HepG2 (cell line): ENCODE results near the gene SF3A2. TPM values are rescaled to one million over a fixed set of nuclear protein-coding genes. Genes with fewer than 3 reads are reported as not detected.

Experiments used
- AGO1 ChIP-seq: fragments of 200-400 bp; formaldehyde crosslinking; IDR thresholded peaks from 2 replicates; pipeline ENCODE4 v1.6.1; 2017; ENCODE audit warnings: mild to moderate bottlenecking, low read depth, low read length, moderate library complexity; ENCODE audit not compliant: poor library complexity, severe bottlenecking
- EZH2 ChIP-seq: conservative IDR thresholded peaks from 2 replicates; pipeline ENCODE4 v1.6.1; 2012; ENCODE audit warnings: mild to moderate bottlenecking, low read depth, low read length, moderate library complexity
- FOXA3 ChIP-seq: IDR thresholded peaks from 2 replicates; pipeline ENCODE4 v1.6.1; 2016; ENCODE audit warnings: missing genetic modification reagents, missing compliant biosample characterization
- GLI4 ChIP-seq: sonication (generic); formaldehyde crosslinking; IDR thresholded peaks from 2 replicates; pipeline ENCODE4 v1.5.1; 2020; ENCODE audit warnings: missing genetic modification reagents, mild to moderate bottlenecking, moderate library complexity, borderline replicate concordance
- ISX ChIP-seq: sonication (generic); formaldehyde crosslinking; conservative IDR thresholded peaks from 2 replicates; pipeline ENCODE4 v1.5.0; 2020; ENCODE audit warnings: missing genetic modification reagents
- KLF6 ChIP-seq: IDR thresholded peaks from 2 replicates; pipeline ENCODE4 v1.8.0; 2016; ENCODE audit warnings: missing biosample characterization, missing genetic modification reagents
- MAF1 ChIP-seq: sonication (generic); formaldehyde crosslinking; IDR thresholded peaks from 2 replicates; pipeline ENCODE4 v1.5.0; 2020; ENCODE audit warnings: missing genetic modification reagents, borderline replicate concordance
- MED13 ChIP-seq: sonication (generic); formaldehyde crosslinking; IDR thresholded peaks from 2 replicates; pipeline ENCODE4 v1.5.0; 2020; ENCODE audit warnings: missing genetic modification reagents
- MTA1 ChIP-seq: sonication (generic); formaldehyde crosslinking; IDR thresholded peaks from 2 replicates; pipeline ENCODE4 v1.4.0; 2020; ENCODE audit warnings: missing genetic modification reagents, mild to moderate bottlenecking, borderline replicate concordance
- PHF21A ChIP-seq: sonication (generic); formaldehyde crosslinking; IDR thresholded peaks from 2 replicates; pipeline ENCODE4 v1.5.0; 2020; ENCODE audit warnings: mild to moderate bottlenecking, missing genetic modification reagents
- RAD51 ChIP-seq: fragments of 450-650 bp; IDR thresholded peaks from 2 replicates; pipeline ENCODE4 v1.6.1; 2016; ENCODE audit warnings: borderline replicate concordance
- RARA ChIP-seq: IDR thresholded peaks from 2 replicates; pipeline ENCODE4 v1.6.1; 2016; ENCODE audit warnings: missing genetic modification reagents, missing compliant biosample characterization
- RARG ChIP-seq: sonication (generic); formaldehyde crosslinking; IDR thresholded peaks from 2 replicates; pipeline ENCODE4 v1.4.0; 2020; ENCODE audit warnings: low read depth, mild to moderate bottlenecking, missing genetic modification reagents
- SMC3 ChIP-seq: IDR thresholded peaks from 2 replicates; pipeline ENCODE4 v1.6.1; 2011; ENCODE audit warnings: low read length, improper control_type of control experiment
- TEAD3 ChIP-seq: optimal IDR thresholded peaks from 2 replicates; pipeline ENCODE3; 2016; ENCODE audit warnings: borderline replicate concordance
- U2AF1 ChIP-seq: fragments of 200-400 bp; formaldehyde crosslinking; optimal IDR thresholded peaks from 2 replicates; pipeline ENCODE3; 2017; ENCODE audit warnings: mild to moderate bottlenecking, low read depth, low read length
- ZBTB3 ChIP-seq: sonication (generic); formaldehyde crosslinking; IDR thresholded peaks from 2 replicates; pipeline ENCODE4 v1.4.0; 2020; ENCODE audit warnings: low read depth, mild to moderate bottlenecking, moderate library complexity, missing genetic modification reagents, borderline replicate concordance
- ZFP36L2 ChIP-seq: sonication (generic); formaldehyde crosslinking; IDR thresholded peaks from 2 replicates; pipeline ENCODE4 v1.4.0; 2020; ENCODE audit warnings: missing genetic modification reagents
- ZNF709 ChIP-seq: sonication (generic); formaldehyde crosslinking; IDR thresholded peaks from 2 replicates; pipeline ENCODE4 v1.5.0; 2020; ENCODE audit warnings: mild to moderate bottlenecking, missing genetic modification reagents
- ZNF770 ChIP-seq: sonication (generic); formaldehyde crosslinking; IDR thresholded peaks from 2 replicates; pipeline ENCODE4 v1.5.0; 2020; ENCODE audit warnings: mild to moderate bottlenecking, missing genetic modification reagents
- ZNF788 ChIP-seq: sonication (generic); formaldehyde crosslinking; IDR thresholded peaks from 2 replicates; pipeline ENCODE4 v1.5.0; 2020; ENCODE audit warnings: mild to moderate bottlenecking, missing genetic modification reagents, borderline replicate concordance
- ZNF850 ChIP-seq: sonication (generic); formaldehyde crosslinking; conservative IDR thresholded peaks from 2 replicates; pipeline ENCODE4 v1.9.0; 2021; ENCODE audit warnings: mild to moderate bottlenecking, missing genetic modification reagents
- polyA plus RNA-seq, 8 experiments: library from polyadenylated mRNA; depleted of rRNA in 3 of 8; stranded (reverse) in 7 of 8; unstranded in 1 of 8; fragments of >200 nt; fragmentation: Illumina TruSeq in 4 of 8; extraction: Trizol in 4 of 8; gene quantifications; 2 replicates each; pipeline versions ENCODE4 v1.2.1 to v1.2.3, GENCODE V29; 2011 to 2016; ENCODE audit warnings: low read depth in 4 of 8, missing spikeins in 1 of 8, mixed read lengths in 1 of 8; ENCODE audit not compliant: insufficient read depth in 1 of 8
- total RNA-seq, 5 experiments: library from RNA; depleted of rRNA; stranded (reverse); fragments of >200 nt; fragmentation: Illumina TruSeq; extraction: Trizol; gene quantifications; 2 replicates each; pipeline ENCODE4 v1.2.3, GENCODE V29; 2016; ENCODE audit warnings: low read depth in 1 of 5
- TF ChIP-seq, protein P1 (sequence below): sonication (generic); formaldehyde crosslinking; IDR thresholded peaks from 2 replicates; pipeline ENCODE4 v1.5.0; 2020; ENCODE audit warnings: mild to moderate bottlenecking, missing genetic modification reagents, borderline replicate concordance
- TF ChIP-seq, protein P2 (sequence below): sonication (generic); formaldehyde crosslinking; IDR thresholded peaks from 2 replicates; pipeline ENCODE4 v1.8.0; 2022; ENCODE audit warnings: missing genetic modification reagents, low read depth, mild to moderate bottlenecking, borderline replicate concordance

Gene SF3A2
- total and polyA plus RNA-seq, 2 of the 13 experiments (the other 11 are each of a cell fraction or from before 2014, with no cell fraction given) = 8.6 to 8.8 TPM

DNA sequence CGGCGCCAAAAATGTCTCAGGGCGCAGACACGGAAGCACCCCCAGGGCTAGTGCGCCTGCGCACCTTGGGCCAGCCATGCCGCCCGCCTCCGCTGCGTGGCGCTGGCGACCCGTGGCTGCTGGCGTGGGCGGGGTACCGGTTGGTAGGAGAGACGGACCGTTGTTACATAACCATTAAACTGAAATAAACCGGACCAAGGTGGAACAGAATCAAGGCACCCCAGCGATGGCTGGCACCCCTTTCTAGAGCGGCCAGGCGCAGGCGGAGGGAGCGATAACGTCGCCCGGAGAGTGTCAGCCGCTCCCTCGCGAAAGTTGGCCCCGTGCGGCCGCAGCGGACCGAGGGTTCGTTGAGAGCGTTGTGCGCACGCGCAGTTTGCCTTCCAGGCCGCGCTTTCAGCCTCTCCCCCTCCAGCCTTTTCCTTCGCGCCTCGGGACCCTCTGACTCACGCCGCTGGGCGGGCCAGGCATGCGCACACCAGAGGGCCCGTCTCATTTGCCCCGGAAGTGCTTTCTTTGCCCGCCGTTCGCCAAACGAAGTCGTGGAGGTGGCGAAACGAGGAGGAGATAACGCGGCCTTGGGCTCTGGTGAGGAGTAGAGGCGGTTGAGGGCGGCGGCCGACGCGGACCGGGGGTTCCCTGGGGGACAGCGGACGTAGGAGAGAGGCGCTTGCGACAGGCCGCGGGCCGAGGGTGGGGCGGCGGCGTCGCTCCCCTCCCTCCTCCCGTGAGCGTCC lies at the start of gene SF3A2, which contains the start of gene PLEKHJ1 (continued):
- TF ChIP-seq U2AF1 (peak; percentile 59), MAF1 (CRISPR knock-in tag) (no peak; the same call in 1 of the 2 replicates), GLI4 (no peak), RARA (CRISPR knock-in tag) (peak; percentile 39; the same call in 1 of the 2 replicates), KLF6 (CRISPR knock-in tag) (peak; percentile 95), RARG (CRISPR knock-in tag) (0 out of 2 replicates have a peak, but pooled peaks have one; percentile 9), ZNF788 (CRISPR knock-in tag) (peak; percentile 87), TEAD3 (CRISPR knock-in tag) (no peak), RAD51 (no peak), ZNF770 (CRISPR knock-in tag) (no peak), PHF21A (peak; percentile 85; the same call in 1 of the 2 replicates), MTA1 (CRISPR knock-in tag) (peak; percentile 55; the same call in 1 of the 2 replicates), EZH2 (no peak), ISX (CRISPR knock-in tag) (peak; percentile 80; the same call in 1 of the 2 replicates), ZFP36L2 (peak; percentile 81), FOXA3 (peak; percentile 73), AGO1 (peak; percentile 53), ZBTB3 (CRISPR knock-in tag) (no peak; the same call in 1 of the 2 replicates), MED13 (CRISPR knock-in tag) (peak; percentile 93), ZNF709 (CRISPR knock-in tag) (peak; percentile 98), ZNF850 (CRISPR knock-in tag) (peak; percentile 56), SMC3 (peak; percentile 37; the same call in 1 of the 2 replicates)
- TF ChIP-seq, protein P1, sequence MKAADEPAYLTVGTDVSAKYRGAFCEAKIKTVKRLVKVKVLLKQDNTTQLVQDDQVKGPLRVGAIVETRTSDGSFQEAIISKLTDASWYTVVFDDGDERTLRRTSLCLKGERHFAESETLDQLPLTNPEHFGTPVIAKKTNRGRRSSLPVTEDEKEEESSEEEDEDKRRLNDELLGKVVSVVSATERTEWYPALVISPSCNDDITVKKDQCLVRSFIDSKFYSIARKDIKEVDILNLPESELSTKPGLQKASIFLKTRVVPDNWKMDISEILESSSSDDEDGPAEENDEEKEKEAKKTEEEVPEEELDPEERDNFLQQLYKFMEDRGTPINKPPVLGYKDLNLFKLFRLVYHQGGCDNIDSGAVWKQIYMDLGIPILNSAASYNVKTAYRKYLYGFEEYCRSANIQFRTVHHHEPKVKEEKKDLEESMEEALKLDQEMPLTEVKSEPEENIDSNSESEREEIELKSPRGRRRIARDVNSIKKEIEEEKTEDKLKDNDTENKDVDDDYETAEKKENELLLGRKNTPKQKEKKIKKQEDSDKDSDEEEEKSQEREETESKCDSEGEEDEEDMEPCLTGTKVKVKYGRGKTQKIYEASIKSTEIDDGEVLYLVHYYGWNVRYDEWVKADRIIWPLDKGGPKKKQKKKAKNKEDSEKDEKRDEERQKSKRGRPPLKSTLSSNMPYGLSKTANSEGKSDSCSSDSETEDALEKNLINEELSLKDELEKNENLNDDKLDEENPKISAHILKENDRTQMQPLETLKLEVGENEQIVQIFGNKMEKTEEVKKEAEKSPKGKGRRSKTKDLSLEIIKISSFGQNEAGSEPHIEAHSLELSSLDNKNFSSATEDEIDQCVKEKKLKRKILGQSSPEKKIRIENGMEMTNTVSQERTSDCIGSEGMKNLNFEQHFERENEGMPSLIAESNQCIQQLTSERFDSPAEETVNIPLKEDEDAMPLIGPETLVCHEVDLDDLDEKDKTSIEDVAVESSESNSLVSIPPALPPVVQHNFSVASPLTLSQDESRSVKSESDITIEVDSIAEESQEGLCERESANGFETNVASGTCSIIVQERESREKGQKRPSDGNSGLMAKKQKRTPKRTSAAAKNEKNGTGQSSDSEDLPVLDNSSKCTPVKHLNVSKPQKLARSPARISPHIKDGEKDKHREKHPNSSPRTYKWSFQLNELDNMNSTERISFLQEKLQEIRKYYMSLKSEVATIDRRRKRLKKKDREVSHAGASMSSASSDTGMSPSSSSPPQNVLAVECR (CRISPR knock-in tag) = peak; percentile 90
- TF ChIP-seq, protein P2, sequence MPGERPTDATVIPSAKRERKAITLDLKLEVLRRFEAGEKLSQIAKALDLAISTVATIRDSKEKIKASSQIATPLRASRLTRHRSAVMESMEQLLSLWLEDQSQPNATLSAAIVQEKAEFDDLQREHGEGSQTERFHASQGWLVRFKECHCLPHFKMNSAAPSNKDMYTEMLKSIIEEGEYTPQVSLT (CRISPR knock-in tag) = peak; percentile 92
